ENCODE data around the gene NSUN7. TPM values are rescaled to one million over a fixed set of nuclear protein-coding genes. Genes with fewer than 3 reads are reported as not detected.
A peak's percentile ranks its signal among the peaks of the same experiment; 100 is the strongest.

NSUN7 gene
- total and polyA plus RNA-seq, 3 donors from 2014 or later = 18.7 to 41.1 (median 33.3) TPM

DNA sequence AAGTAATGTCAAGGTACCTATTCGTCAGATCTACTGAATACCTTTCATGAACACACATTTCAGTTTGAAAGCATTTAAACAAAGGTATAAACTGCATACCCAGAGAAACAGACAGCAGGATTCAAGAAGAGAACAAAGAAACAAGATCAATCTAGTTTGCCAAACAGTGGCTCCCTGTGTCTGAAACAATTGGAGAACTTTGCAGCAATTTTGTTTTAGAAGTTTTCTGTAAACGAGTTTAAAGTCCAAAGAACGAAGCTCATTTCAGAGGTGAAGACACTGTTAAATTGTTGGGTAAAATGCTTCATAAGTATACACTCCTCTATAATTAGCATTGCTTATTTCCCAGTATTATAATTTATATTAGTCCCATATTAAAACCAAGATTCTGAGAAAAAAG, 21.4 kb upstream of the NSUN7 start:
- intact Hi-C loops (cut with DNase I; ENCODE audit: low total_unique reads) = no loop called here
- Histone ChIP-seq H3K27me3 (no peaks in the 10 kb centered on the region), H3K27ac (no peak overlapping the region), H3K4me1 (peaks cover 7% of the 10 kb centered on the region), H3K4me3 (no peak overlapping the region), H3K9me3 (no peaks in the 10 kb centered on the region), H3K36me3 (ENCODE audit: low read depth, missing control alignments) (no peaks in the 10 kb centered on the region)
- WGBS, 2 donors = 68 to 72% methylated on average over 3 of the region's 3 CpGs
- no peak for DNase-seq
- TF ChIP-seq, protein P1, sequence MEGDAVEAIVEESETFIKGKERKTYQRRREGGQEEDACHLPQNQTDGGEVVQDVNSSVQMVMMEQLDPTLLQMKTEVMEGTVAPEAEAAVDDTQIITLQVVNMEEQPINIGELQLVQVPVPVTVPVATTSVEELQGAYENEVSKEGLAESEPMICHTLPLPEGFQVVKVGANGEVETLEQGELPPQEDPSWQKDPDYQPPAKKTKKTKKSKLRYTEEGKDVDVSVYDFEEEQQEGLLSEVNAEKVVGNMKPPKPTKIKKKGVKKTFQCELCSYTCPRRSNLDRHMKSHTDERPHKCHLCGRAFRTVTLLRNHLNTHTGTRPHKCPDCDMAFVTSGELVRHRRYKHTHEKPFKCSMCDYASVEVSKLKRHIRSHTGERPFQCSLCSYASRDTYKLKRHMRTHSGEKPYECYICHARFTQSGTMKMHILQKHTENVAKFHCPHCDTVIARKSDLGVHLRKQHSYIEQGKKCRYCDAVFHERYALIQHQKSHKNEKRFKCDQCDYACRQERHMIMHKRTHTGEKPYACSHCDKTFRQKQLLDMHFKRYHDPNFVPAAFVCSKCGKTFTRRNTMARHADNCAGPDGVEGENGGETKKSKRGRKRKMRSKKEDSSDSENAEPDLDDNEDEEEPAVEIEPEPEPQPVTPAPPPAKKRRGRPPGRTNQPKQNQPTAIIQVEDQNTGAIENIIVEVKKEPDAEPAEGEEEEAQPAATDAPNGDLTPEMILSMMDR (IDR thresholded peaks at IDR 0.05) = no peak
- TF ChIP-seq POLR2A (IDR thresholded peaks at IDR 0.05) = no peak

DNA sequence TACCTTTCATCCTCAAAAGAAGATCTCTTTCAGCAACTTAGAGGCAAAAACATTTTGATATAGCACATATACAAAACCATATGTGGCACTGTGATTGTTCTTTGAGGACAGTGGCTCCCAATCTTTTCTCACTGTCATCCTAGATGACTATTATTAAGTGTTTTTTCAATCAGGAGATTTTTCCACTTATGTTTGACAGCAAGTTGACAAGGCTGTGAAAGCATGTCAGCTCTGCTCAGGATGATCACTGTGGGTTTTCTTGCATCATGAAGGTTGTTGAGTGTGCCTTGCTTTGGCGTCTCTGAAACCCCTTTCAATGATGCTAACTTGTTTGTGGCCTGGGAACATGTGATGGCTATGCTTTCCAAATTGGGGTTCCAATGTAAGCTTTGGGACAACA, 20.2 kb upstream of the NSUN7 start:
- H3K27me3 ChIP-seq = no peaks in the 10 kb centered on the region
- DNase-seq = no peak
- no peak overlapping the region for H3K27ac ChIP-seq
- intact Hi-C loops (cut with DNase I; ENCODE audit: low total_unique reads) = no loop called here
- H3K9me3 ChIP-seq = no peaks in the 10 kb centered on the region
- 100% methylated on average over 1 of the region's 1 CpG for WGBS, 2 donors
- H3K4me1 ChIP-seq = peaks cover 7% of the 10 kb centered on the region
- TF ChIP-seq POLR2A (IDR thresholded peaks at IDR 0.05) = no peak
- TF ChIP-seq, protein P1 (IDR thresholded peaks at IDR 0.05) = no peak
- no peaks in the 10 kb centered on the region for H3K36me3 ChIP-seq (ENCODE audit: low read depth, missing control alignments)
- no peak overlapping the region for H3K4me3 ChIP-seq

DNA sequence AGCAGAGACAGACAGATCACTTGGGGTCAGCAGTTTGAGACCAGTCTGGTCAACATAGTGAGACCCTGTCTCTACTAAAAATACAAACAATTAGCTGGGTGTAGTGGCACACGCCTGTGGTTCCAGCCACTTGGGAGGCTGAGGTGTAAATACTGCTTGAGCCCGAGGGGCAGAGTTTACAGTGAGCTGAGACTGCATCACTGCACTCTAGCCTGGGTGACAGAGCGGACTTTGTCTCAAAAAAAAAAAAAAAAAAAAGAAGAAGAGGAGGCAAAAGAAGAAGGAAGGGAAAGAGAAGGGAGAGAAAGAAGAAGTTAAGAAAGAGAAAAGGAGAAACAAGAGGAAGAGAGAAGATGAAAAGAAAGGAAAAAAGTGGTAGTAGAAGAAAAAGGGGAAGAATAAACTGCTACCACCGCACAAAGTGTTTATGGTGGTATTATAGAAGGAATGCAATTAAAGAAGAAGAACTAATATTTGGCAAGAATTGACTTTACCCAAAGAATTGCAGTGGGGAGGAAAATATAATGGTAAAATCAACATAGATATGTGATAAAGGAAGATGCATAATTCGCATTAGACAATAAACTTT, 19.6 kb upstream of the NSUN7 start:
- peaks cover 7% of the 10 kb centered on the region for H3K4me1 ChIP-seq
- H3K9me3 ChIP-seq = no peaks in the 10 kb centered on the region
- intact Hi-C loops (cut with DNase I; ENCODE audit: low total_unique reads) = no loop called here
- TF ChIP-seq, protein P1 (IDR thresholded peaks at IDR 0.05) = no peak
- TF ChIP-seq POLR2A (IDR thresholded peaks at IDR 0.05) = no peak
- no peak for DNase-seq
- H3K36me3 ChIP-seq (ENCODE audit: low read depth, missing control alignments) = no peaks in the 10 kb centered on the region
- H3K27ac ChIP-seq = no peak overlapping the region
- 87 to 93% methylated on average over 5 of the region's 5 CpGs for WGBS, 2 donors
- no peak overlapping the region for H3K4me3 ChIP-seq
- no peaks in the 10 kb centered on the region for H3K27me3 ChIP-seq

DNA sequence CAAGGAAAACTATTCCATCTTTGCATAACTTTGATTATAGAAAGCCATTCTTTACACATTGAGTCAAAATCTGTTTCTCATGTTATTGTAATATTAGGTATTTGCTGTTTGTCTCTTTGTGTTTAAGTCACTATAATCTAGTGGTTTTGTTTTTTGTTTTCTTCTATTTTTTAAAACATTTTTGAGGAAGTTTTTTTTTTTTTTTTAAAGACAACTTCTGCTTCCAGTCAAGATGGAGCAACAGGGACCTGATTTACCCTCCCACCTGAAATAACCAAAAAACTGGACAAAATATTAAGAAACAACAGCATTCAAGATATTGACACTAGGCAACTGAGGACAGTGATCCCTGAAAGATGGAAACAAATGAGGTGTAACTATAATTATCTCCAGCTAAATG, 18.4 kb upstream of the NSUN7 start:
- peak overlapping the region in 1 of 2 donors; percentile 39 for H3K27ac ChIP-seq

More for the DNA sequence above, 18.4 kb upstream of the NSUN7 start:
- TF ChIP-seq, protein P1 (IDR thresholded peaks at IDR 0.05) = no peak
- no peak for TF ChIP-seq POLR2A (IDR thresholded peaks at IDR 0.05)
- Histone ChIP-seq H3K4me1 (peaks cover 7% of the 10 kb centered on the region), H3K27me3 (no peaks in the 10 kb centered on the region), H3K4me3 (no peak overlapping the region), H3K36me3 (ENCODE audit: low read depth, missing control alignments) (no peaks in the 10 kb centered on the region), H3K9me3 (no peaks in the 10 kb centered on the region)
- intact Hi-C loops (cut with DNase I; ENCODE audit: low total_unique reads) = no loop called here
- DNase-seq = no peak

Data from testis (tissue), 3 donors.